Subcutaneous adipose tissue (tissue), 4 donors: Measurements from ENCODE around the gene SELENOO. TPM values are rescaled to one million over a fixed set of nuclear protein-coding genes. Genes with fewer than 3 reads are reported as not detected.

Experiments
- total RNA-seq, 4 donors: library from RNA; depleted of rRNA; stranded (reverse); fragments of >200 nt; gene quantifications; one replicate each; pipeline ENCODE4 v1.1.0, GENCODE V29; 2016
- TF ChIP-seq, protein P1 (sequence below): fragments of 450-650 bp; IDR thresholded peaks from one replicate; pipeline ENCODE4 v1.5.1; 2016; ENCODE audit warnings: low read depth, mild to moderate bottlenecking, control low read depth, antibody characterized with exemption, moderate library complexity

Gene SELENOO
- total RNA-seq, 4 donors from 2014 or later = 13.2 to 36.5 (median 18.9) TPM

DNA sequence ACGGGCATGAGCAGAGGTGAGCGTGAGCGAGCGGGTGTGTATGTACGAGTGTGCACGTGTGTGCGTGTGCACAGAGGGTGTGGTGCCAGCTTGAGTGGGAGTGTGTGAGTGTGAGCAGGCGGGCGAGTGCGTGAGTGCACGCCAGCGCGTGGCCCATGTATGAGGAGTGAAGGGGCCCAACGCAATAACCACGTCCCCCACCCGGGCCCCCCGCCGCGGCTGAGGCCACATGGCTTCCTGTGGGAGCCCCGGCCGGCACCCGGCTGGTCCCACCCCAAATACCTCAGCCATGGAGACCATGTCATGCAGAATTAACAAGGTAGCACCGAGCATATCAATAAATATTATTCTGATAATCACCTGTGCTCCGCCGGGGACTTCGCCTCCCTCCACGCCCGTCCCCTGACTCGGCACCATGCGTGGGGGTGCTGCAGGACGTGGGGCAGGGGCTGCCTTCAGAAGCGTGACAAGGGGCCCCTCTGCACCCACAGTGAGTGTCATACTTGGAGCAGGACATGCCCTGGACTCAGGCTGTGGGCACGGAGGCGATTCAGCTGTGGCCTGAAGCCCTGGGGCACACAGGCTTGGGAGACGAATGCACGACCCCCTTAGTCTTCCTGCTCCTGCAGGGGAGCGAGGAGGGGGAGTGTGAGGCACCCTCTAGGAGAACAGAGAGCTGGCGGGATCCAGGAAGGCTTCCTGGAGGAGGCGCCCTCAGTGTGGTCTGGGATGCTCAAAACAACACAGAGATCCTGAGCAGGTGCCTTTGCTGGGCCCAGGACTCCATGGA is 20.7 kb upstream of the SELENOO start:
- TF ChIP-seq, protein P1, sequence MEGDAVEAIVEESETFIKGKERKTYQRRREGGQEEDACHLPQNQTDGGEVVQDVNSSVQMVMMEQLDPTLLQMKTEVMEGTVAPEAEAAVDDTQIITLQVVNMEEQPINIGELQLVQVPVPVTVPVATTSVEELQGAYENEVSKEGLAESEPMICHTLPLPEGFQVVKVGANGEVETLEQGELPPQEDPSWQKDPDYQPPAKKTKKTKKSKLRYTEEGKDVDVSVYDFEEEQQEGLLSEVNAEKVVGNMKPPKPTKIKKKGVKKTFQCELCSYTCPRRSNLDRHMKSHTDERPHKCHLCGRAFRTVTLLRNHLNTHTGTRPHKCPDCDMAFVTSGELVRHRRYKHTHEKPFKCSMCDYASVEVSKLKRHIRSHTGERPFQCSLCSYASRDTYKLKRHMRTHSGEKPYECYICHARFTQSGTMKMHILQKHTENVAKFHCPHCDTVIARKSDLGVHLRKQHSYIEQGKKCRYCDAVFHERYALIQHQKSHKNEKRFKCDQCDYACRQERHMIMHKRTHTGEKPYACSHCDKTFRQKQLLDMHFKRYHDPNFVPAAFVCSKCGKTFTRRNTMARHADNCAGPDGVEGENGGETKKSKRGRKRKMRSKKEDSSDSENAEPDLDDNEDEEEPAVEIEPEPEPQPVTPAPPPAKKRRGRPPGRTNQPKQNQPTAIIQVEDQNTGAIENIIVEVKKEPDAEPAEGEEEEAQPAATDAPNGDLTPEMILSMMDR = no peak

DNA sequence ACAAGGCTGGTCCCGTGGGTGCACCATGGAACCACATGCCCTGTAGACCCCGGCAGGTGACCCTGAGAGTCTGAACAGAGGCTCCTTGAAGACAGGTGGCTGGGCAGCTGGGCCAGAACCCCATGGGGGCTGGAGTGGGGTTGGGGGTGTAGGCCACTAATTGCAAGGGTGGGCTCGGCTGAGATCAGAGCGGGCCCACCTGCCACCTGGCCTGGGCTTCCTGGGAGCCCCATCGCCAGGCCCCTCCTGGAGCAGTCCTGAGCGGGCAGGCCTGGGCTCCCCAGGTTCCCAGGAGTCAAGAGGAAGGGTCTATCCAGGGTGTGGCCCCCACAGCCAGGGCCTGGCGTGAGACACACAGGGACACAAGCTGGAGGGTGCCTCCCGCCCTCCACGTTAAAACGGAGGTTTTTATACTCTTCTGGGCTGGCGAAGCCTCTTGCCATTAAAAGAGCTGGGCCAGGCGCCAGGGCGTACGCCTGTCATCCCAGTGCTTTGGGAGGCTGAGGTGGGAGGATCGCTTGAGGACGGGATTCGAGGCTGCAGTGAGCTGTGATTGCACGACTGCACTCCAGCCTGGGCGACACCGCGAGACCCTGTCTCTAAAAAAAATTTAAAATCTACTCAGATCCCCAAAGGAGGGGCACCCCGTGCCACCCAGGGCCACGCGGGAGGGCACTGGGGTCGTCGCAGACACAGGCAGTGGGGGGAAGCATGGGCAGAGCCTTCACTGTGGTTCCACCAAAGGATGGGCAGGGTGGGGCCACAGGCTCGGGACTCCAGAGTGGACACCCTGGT is 19.9 kb upstream of the SELENOO start:
- TF ChIP-seq, protein P1 = no peak

DNA sequence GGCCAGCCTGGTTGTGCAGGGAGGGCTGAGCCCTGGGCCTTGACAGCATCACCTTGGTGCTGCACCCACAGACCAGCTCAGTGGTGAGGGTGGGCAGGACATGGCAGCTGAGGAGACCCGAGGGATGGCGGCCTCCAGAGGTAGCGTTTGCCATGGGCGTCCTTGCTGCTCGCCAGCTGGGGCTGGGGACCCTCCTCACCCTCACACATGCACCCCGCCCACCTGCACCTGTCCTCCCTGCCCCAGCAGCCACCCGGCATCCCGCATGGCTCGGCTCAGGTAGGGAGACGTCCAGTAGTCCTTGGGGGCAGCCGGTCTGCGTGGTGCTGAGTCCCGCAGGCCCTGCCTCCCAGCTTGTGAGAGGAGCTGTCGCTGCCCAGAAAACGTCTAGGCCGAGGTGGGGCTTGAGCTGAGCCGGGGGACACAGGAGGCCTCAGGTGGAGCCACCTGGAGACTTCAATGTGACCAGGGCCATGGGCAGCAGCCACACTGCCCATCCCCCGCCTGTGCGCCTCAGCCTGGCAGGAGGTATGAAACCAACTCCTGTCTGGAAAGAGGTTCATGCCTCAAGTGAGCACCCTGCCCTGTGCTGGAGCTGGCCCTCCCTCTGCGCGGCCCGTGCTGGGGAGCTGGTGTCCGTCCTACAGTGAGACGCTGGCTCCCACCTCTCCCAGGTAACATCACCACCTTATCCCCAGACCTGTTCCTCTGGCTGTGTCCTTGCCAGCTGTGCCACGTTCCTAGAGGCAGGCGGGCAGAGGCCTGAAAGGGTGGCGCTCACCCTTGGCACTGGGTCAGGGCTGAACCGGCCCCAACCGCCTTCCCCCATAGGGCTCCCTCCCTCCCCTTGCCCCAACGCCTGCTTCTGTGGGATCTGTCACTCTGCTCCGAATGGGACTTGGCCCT is 18.4 kb upstream of the SELENOO start:
- TF ChIP-seq, protein P1 = no peak

DNA sequence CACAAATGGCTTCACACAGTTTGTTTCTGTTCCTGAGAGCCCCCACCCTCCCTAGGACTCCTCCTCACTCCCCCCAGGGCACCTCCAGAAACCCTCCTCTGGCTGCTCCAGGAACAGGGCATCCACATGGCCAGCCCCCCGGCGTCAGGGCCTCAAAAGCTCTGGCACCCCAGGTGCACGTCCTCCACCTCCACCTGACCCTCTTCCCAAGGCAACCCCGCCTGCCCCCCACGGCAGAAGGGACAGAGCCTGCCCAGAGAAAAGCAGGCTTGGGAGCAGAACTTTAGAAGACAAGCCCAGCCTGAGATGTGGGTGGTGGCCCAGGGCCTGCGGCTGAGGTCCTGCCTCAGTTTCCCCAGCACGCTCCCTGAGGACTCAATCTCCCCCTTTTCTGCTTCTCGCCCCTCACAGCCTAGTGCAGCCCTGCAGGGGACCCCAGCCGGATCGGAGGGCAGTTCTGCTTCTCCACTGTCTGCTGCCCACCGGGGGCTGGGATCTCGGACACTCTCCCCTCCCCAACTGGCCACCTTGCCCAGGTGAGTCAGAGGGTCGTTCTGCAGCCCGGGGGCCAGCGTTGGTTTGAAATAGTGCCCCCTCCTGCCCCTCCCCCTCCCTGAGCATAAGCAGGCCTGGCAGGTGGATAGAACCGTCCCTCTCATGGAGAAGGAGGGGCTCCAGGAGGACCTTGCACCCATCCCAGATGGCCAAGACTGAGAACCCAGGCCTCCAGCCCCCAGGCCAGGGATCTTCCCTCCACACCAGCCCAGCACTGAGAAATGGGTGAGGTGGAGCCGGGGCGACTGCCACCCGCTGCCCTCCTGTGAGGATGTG is 17.5 kb upstream of the SELENOO start:
- TF ChIP-seq, protein P1 = no peak

DNA sequence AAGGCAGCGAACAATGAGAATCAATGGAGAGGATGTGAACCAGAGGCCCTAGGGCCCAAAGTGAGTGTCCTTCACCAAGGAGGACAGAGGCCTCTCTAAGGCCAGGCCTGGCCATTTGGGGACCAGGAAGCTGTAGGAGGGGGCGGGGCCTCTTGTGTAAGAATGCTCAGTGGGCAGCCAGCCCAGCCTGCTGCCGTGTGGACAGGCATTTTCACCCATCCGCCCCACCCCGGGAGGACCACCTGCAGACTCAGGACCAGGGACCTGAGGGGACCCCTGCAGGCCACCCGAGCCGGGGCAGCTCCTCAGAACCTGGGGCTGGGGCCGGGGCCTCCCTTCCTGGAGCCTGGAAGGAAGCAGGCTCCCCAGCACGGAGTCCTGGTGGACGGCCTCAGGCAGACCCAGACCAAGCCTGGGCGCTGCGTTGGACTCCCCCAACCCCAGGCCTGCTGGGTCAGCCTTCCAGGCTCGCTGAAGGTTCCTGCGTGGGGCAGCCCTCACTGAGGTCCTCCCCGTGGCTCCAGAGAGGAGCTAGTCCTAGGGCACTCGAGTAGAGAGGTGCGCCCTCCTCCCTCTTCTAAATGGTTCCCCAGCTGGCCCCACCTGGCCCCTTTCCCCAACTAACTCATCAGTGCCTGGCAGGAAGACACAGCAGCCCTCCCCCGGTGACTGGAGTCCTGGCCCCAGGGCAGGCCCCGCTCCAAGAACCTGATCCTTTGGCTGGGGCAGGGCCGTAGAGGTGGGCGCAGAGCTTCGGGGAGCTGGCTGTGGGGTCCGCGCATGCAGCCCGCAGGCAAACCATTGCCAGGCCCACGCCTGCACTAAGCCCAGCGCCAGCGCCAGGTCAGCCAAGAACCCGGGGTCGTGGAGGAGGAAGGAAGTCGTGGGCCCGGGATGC is 16.6 kb upstream of the SELENOO start:
- TF ChIP-seq, protein P1 = no peak

DNA sequence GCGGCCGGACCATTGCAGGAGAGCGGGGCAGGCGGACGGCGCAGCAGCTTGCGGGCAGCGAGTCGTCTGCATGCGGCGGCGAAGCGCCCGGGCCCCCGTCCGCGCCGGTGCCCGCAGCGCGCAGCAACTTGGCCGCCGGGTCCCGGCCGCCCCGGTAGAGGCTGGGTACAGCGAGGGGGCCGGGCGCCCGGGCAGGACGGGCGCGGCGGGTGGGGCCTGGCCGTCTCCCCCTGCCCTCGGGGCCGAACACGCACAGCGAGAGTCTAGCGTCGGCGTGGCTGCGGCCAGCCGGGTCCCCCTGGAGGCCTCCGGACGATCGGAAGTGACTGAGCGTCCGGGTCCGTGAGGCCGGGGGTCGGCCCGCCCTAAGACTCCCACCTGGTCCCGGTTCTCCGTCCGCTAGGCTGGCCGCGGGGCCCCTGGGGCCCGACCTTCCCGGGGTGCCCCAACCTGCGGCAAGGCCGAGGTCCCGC is 15.9 kb upstream of the SELENOO start:
- TF ChIP-seq, protein P1 = no peak
